HepG2 (cell line): ENCODE data around the gene DNMT1. TPM values are rescaled to one million over a fixed set of nuclear protein-coding genes. Genes with fewer than 3 reads are reported as not detected.
A peak's percentile ranks its signal among the peaks of the same experiment; 100 is the strongest.

Experiments used
- AFF4 ChIP-seq: sonication (generic); formaldehyde crosslinking; IDR thresholded peaks from 2 replicates; pipeline ENCODE4 v1.4.0; 2020; ENCODE audit warnings: missing genetic modification reagents
- AHDC1 ChIP-seq: sonication (generic); formaldehyde crosslinking; IDR thresholded peaks from 2 replicates; pipeline ENCODE4 v1.5.1; 2020; ENCODE audit warnings: mild to moderate bottlenecking, missing genetic modification reagents, borderline replicate concordance
- CTCF ChIP-seq: sonication (generic); formaldehyde crosslinking; IDR thresholded peaks from 2 replicates; pipeline ENCODE4 v1.5.0; 2020; ENCODE audit warnings: mild to moderate bottlenecking, missing genetic modification reagents, moderate library complexity
- MLX ChIP-seq: IDR thresholded peaks from 2 replicates; pipeline ENCODE4 v1.6.1; 2016
- NFATC3 ChIP-seq: sonication (generic); formaldehyde crosslinking; IDR thresholded peaks from 2 replicates; pipeline ENCODE4 v1.5.1; 2020; ENCODE audit warnings: mild to moderate bottlenecking, missing genetic modification reagents
- NFE2L2 ChIP-seq: fragments of 150-350 bp; IDR thresholded peaks from 2 replicates; pipeline ENCODE4 v1.6.1; 2014; ENCODE audit warnings: low read length
- RBM39 ChIP-seq: fragments of 200-400 bp; formaldehyde crosslinking; IDR thresholded peaks from one replicate; pipeline ENCODE4 v1.6.1; 2018; ENCODE audit warnings: antibody characterized with exemption, mild to moderate bottlenecking, low read depth, low read length; ENCODE audit not compliant: poor library complexity, severe bottlenecking
- ZNF33B ChIP-seq: sonication (generic); formaldehyde crosslinking; IDR thresholded peaks from 2 replicates; pipeline ENCODE4 v1.5.1; 2020; ENCODE audit warnings: mild to moderate bottlenecking, missing genetic modification reagents
- ZNF431 ChIP-seq: sonication (generic); formaldehyde crosslinking; IDR thresholded peaks from 2 replicates; pipeline ENCODE4 v1.9.0; 2022; ENCODE audit warnings: missing genetic modification reagents, low read depth, mild to moderate bottlenecking, borderline replicate concordance
- ZNF543 ChIP-seq: sonication (generic); formaldehyde crosslinking; IDR thresholded peaks from 2 replicates; pipeline ENCODE4 v1.4.0; 2020; ENCODE audit warnings: mild to moderate bottlenecking, missing genetic modification reagents
- ZNF660 ChIP-seq: sonication (generic); formaldehyde crosslinking; IDR thresholded peaks from 2 replicates; pipeline ENCODE4 v1.5.1; 2020; ENCODE audit warnings: mild to moderate bottlenecking, low read depth, missing genetic modification reagents, borderline replicate concordance
- ZNF670 ChIP-seq: sonication (generic); formaldehyde crosslinking; IDR thresholded peaks from 2 replicates; pipeline ENCODE4 v1.8.0; 2022; ENCODE audit warnings: mild to moderate bottlenecking, missing genetic modification reagents, borderline replicate concordance
- polyA plus RNA-seq, 8 experiments: library from polyadenylated mRNA; depleted of rRNA in 3 of 8; stranded (reverse) in 7 of 8; unstranded in 1 of 8; fragments of >200 nt; fragmentation: Illumina TruSeq in 4 of 8; extraction: Trizol in 4 of 8; gene quantifications; 2 replicates each; pipeline versions ENCODE4 v1.2.1 to v1.2.3, GENCODE V29; 2011 to 2016; ENCODE audit warnings: low read depth in 4 of 8, missing spikeins in 1 of 8, mixed read lengths in 1 of 8; ENCODE audit not compliant: insufficient read depth in 1 of 8
- total RNA-seq, 5 experiments: library from RNA; depleted of rRNA; stranded (reverse); fragments of >200 nt; fragmentation: Illumina TruSeq; extraction: Trizol; gene quantifications; 2 replicates each; pipeline ENCODE4 v1.2.3, GENCODE V29; 2016; ENCODE audit warnings: low read depth in 1 of 5

Gene DNMT1
- total and polyA plus RNA-seq, 2 of the 13 experiments (the other 11 are each of a cell fraction or from before 2014, with no cell fraction given), result 31.2 to 91.1 TPM

GRCh38 chr19:10106100-10106936 is 88.4 kb downstream of the DNMT1 start, which contains the start of gene PPAN (continued):
- TF ChIP-seq ZNF33B (CRISPR knock-in tag), result no peak
- peak; percentile 46 for TF ChIP-seq CTCF (CRISPR knock-in tag)
- TF ChIP-seq AHDC1 (CRISPR knock-in tag), result peak; percentile 46; the same call in 1 of the 2 replicates
- TF ChIP-seq ZNF431 (CRISPR knock-in tag), result peak; percentile 59
- TF ChIP-seq NFATC3 (CRISPR knock-in tag), result peak; percentile 53; the same call in 1 of the 2 replicates
- TF ChIP-seq ZNF670, result peak; percentile 80; the same call in 1 of the 2 replicates
- peak; percentile 48; the same call in 1 of the 2 replicates for TF ChIP-seq ZNF543 (CRISPR knock-in tag)
- TF ChIP-seq RBM39, result no peak
- TF ChIP-seq MLX (CRISPR knock-in tag), result peak; percentile 56; the same call in 1 of the 2 replicates
- no peak for TF ChIP-seq NFE2L2
- TF ChIP-seq ZNF660, result no peak
- no peak for TF ChIP-seq AFF4 (CRISPR knock-in tag)
